PC-9 (cell line): ENCODE results near the gene LIME1.

Source experiments
- CTCF ChIP-seq: fragments of 200-600 bp; sonication (generic); conservative IDR thresholded peaks from 2 replicates; pipeline ENCODE4 v1.6.1; 2017; ENCODE audit warnings: mixed run types, antibody characterized with exemption, mild to moderate bottlenecking, moderate library complexity
- EZH2 ChIP-seq: fragments of 200-600 bp; sonication (generic); IDR thresholded peaks from 2 replicates; pipeline ENCODE4 v1.8.0; 2017; ENCODE audit warnings: antibody characterized with exemption, low read depth

- TF ChIP-seq CTCF (no peak), EZH2 (no peak)
Measured at GRCh38 chr20:63787749-63788148, 51.3 kb downstream of the LIME1 start.
